ENCODE measurements around the gene TAOK2. TPM values are rescaled to one million over a fixed set of nuclear protein-coding genes. Genes with fewer than 3 reads are reported as not detected.

TAOK2 gene
- total RNA-seq, 5 donors from 2014 or later (not counting 1 experiment from before 2014, with no cell fraction given), result 26.1 to 58.3 (median 55.9) TPM

- ATAC-seq (replicated peaks in 1 of 4), result no peak
- 100% methylated on average over 6 of the region's 9 CpGs for WGBS (ENCODE audit: insufficient coverage)
- H3K9me3 Mint-ChIP-seq, result no peaks in the 10 kb centered on the region
These were observed 4.4 kb downstream of the TAOK2 start for GRCh38 chr16:29978081-29978480.

GRCh38 chr16:29978564-29979270 lies 5.0 kb downstream of the TAOK2 start:
- 100% methylated on average over 3 of the region's 9 CpGs for WGBS (ENCODE audit: insufficient coverage)
- Mint-ChIP-seq H3K27ac (peak overlapping the region in 1 of 2 donors; percentile 28), H3K27me3 (no peaks in the 10 kb centered on the region), H3K36me3 (peaks cover 40% of the 10 kb centered on the region), H3K9me3 (no peaks in the 10 kb centered on the region), H3K4me1 (peaks cover 23 to 33% (median 28%) of the 10 kb centered on the region in 3 donors), H3K4me3 (no peak overlapping the region)
- no peak for ATAC-seq (replicated peaks in 1 of 4)
- CTCF ChIA-PET, result interaction anchor here in 1 of 2 donors (0.6 kb wide), 1 partner anchor 78 kb away, joined by 6 read pairs; the partner anchor contains the start of gene ASPHD1
- Histone ChIP-seq H3K27ac (ENCODE audit: low read length) (no peak overlapping the region), H3K27me3 (replicated peaks in 1 of 2; ENCODE audit: control insufficient read depth in 2 of 2, extremely low read depth in 1 of 2, insufficient read depth in 2 of 2, low read length in 1 of 2) (no peaks in the 10 kb centered on the region), H3K4me1 (ENCODE audit: control insufficient read depth in 1 of 2, extremely low read depth in 1 of 2, insufficient read depth in 2 of 2, low read length in 2 of 2) (peaks cover 13 to 27% of the 10 kb centered on the region in 2 experiments), H3K36me3 (ENCODE audit: control insufficient read depth in 2 of 2, extremely low read depth in 1 of 2, insufficient read depth in 1 of 2, low read length in 1 of 2) (peaks cover 9 to 57% of the 10 kb centered on the region in 2 donors), H3K9me3 (no peaks in the 10 kb centered on the region), H3K4me3 (ENCODE audit: control insufficient read depth in 1 of 2, extremely low read depth in 1 of 2, low read length in 1 of 2) (no peak overlapping the region)
- no peak for DNase-seq
- POLR2A ChIA-PET, result no interaction called here

More at GRCh38 chr16:29978081-29978480, 4.4 kb downstream of the TAOK2 start:
- Mint-ChIP-seq H3K4me1 (peaks cover 23 to 37% (median 32%) of the 10 kb centered on the region in 3 donors), H3K36me3 (peaks cover 35% of the 10 kb centered on the region), H3K27me3 (no peaks in the 10 kb centered on the region), H3K27ac (peak overlapping the region in 1 of 2 donors; percentile 16), H3K4me3 (no peak overlapping the region)
- no peak for DNase-seq
- Histone ChIP-seq H3K27me3 (replicated peaks in 1 of 2; ENCODE audit: control insufficient read depth in 2 of 2, extremely low read depth in 1 of 2, insufficient read depth in 2 of 2, low read length in 1 of 2) (no peaks in the 10 kb centered on the region), H3K4me3 (ENCODE audit: control insufficient read depth in 1 of 2, extremely low read depth in 1 of 2, low read length in 1 of 2) (no peak overlapping the region), H3K4me1 (ENCODE audit: control insufficient read depth in 1 of 2, extremely low read depth in 1 of 2, insufficient read depth in 2 of 2, low read length in 2 of 2) (peaks cover 13 to 31% of the 10 kb centered on the region in 2 experiments), H3K9me3 (no peaks in the 10 kb centered on the region), H3K27ac (ENCODE audit: low read length) (no peak overlapping the region), H3K36me3 (ENCODE audit: control insufficient read depth in 2 of 2, extremely low read depth in 1 of 2, insufficient read depth in 1 of 2, low read length in 1 of 2) (peaks cover 9 to 50% of the 10 kb centered on the region in 2 donors)
- ChIA-PET POLR2A (no interaction called here), CTCF (interaction anchor here in 1 of 2 donors (0.6 kb wide), 1 partner anchor 78 kb away, joined by 6 read pairs; the partner anchor contains the start of gene ASPHD1)

- Histone ChIP-seq H3K27ac (ENCODE audit: low read length) (no peak overlapping the region), H3K4me3 (ENCODE audit: control insufficient read depth in 1 of 2, extremely low read depth in 1 of 2, low read length in 1 of 2) (no peak overlapping the region), H3K27me3 (replicated peaks in 1 of 2; ENCODE audit: control insufficient read depth in 2 of 2, extremely low read depth in 1 of 2, insufficient read depth in 2 of 2, low read length in 1 of 2) (no peaks in the 10 kb centered on the region), H3K4me1 (ENCODE audit: control insufficient read depth in 1 of 2, extremely low read depth in 1 of 2, insufficient read depth in 2 of 2, low read length in 2 of 2) (no peaks in the 10 kb centered on the region), H3K36me3 (ENCODE audit: control insufficient read depth in 2 of 2, extremely low read depth in 1 of 2, insufficient read depth in 1 of 2, low read length in 1 of 2) (peaks cover 12 to 96% of the 10 kb centered on the region in 2 donors), H3K9me3 (no peaks in the 10 kb centered on the region)
- Mint-ChIP-seq H3K27me3 (no peaks in the 10 kb centered on the region), H3K9me3 (no peaks in the 10 kb centered on the region), H3K27ac (no peak overlapping the region), H3K4me1 (peaks cover 0 to under 1% (median 0%) of the 10 kb centered on the region in 3 donors), H3K36me3 (peaks cover 58% of the 10 kb centered on the region), H3K4me3 (no peak overlapping the region)
- POLR2A ChIA-PET, result no interaction called here
- WGBS (ENCODE audit: insufficient coverage), result 98% methylated on average over 16 of the region's 24 CpGs
- DNase-seq (no peak), ATAC-seq (replicated peaks in 1 of 4) (no peak)
- CTCF ChIA-PET, result interaction anchor here in 1 of 2 donors (0.6 kb wide), 1 partner anchor 22 kb away, joined by 4 read pairs; no protein-coding TSS in a partner anchor
These were observed 9.1 kb downstream of the TAOK2 start for GRCh38 chr16:29982560-29983419.

GRCh38 chr16:29983420-29984136 lies 9.9 kb downstream of the TAOK2 start:
- no peaks in the 10 kb centered on the region for H3K9me3 Mint-ChIP-seq
- peaks cover 60% of the 10 kb centered on the region for H3K36me3 Mint-ChIP-seq
- Histone ChIP-seq H3K27me3 (replicated peaks in 1 of 2; ENCODE audit: control insufficient read depth in 2 of 2, extremely low read depth in 1 of 2, insufficient read depth in 2 of 2, low read length in 1 of 2) (no peaks in the 10 kb centered on the region), H3K4me1 (ENCODE audit: control insufficient read depth in 1 of 2, extremely low read depth in 1 of 2, insufficient read depth in 2 of 2, low read length in 2 of 2) (no peaks in the 10 kb centered on the region), H3K9me3 (no peaks in the 10 kb centered on the region), H3K27ac (ENCODE audit: low read length) (no peak overlapping the region), H3K36me3 (ENCODE audit: control insufficient read depth in 2 of 2, extremely low read depth in 1 of 2, insufficient read depth in 1 of 2, low read length in 1 of 2) (peaks cover 11 to 96% of the 10 kb centered on the region in 2 donors), H3K4me3 (ENCODE audit: control insufficient read depth in 1 of 2, extremely low read depth in 1 of 2, low read length in 1 of 2) (no peak overlapping the region)
- peak overlapping the region in 1 of 2 donors; percentile 46 for H3K27ac Mint-ChIP-seq
- H3K27me3 Mint-ChIP-seq, result no peaks in the 10 kb centered on the region
- ATAC-seq (replicated peaks in 1 of 4) (no peak), DNase-seq (no peak)
- H3K4me3 Mint-ChIP-seq, result no peak overlapping the region
- WGBS (ENCODE audit: insufficient coverage), result 71% methylated on average over 3 of the region's 12 CpGs
- CTCF ChIA-PET, result interaction anchor here in 1 of 2 donors (0.6 kb wide), 1 partner anchor 23 kb away, joined by 4 read pairs; no protein-coding TSS in a partner anchor
- no peaks in the 10 kb centered on the region for H3K4me1 Mint-ChIP-seq
- POLR2A ChIA-PET, result no interaction called here

GRCh38 chr16:29984137-29984763 lies 10.6 kb downstream of the TAOK2 start:
- H3K36me3 Mint-ChIP-seq, result peaks cover 58% of the 10 kb centered on the region

More at GRCh38 chr16:29984137-29984763, 10.6 kb downstream of the TAOK2 start:
- H3K9me3 ChIP-seq, result no peaks in the 10 kb centered on the region
- 60% methylated on average over 2 of the region's 6 CpGs for WGBS (ENCODE audit: insufficient coverage)
- ChIA-PET POLR2A (no interaction called here), CTCF (no interaction called here)
- H3K4me3 ChIP-seq (ENCODE audit: control insufficient read depth in 1 of 2, extremely low read depth in 1 of 2, low read length in 1 of 2), result no peak overlapping the region
- no peaks in the 10 kb centered on the region for H3K27me3 Mint-ChIP-seq
- H3K9me3 Mint-ChIP-seq, result no peaks in the 10 kb centered on the region
- no peaks in the 10 kb centered on the region for H3K4me1 ChIP-seq (ENCODE audit: control insufficient read depth in 1 of 2, extremely low read depth in 1 of 2, insufficient read depth in 2 of 2, low read length in 2 of 2)
- ATAC-seq (replicated peaks in 1 of 4) (no peak), DNase-seq (no peak)
- no peaks in the 10 kb centered on the region for H3K4me1 Mint-ChIP-seq
- no peak overlapping the region for H3K4me3 Mint-ChIP-seq
- no peak overlapping the region for H3K27ac ChIP-seq (ENCODE audit: low read length)
- H3K27me3 ChIP-seq (replicated peaks in 1 of 2; ENCODE audit: control insufficient read depth in 2 of 2, extremely low read depth in 1 of 2, insufficient read depth in 2 of 2, low read length in 1 of 2), result no peaks in the 10 kb centered on the region
- H3K27ac Mint-ChIP-seq, result no peak overlapping the region
- H3K36me3 ChIP-seq (ENCODE audit: control insufficient read depth in 2 of 2, extremely low read depth in 1 of 2, insufficient read depth in 1 of 2, low read length in 1 of 2), result peaks cover 10 to 93% of the 10 kb centered on the region in 2 donors
